ENCODE results near the gene FSCN2.

FSCN2 gene

DNA sequence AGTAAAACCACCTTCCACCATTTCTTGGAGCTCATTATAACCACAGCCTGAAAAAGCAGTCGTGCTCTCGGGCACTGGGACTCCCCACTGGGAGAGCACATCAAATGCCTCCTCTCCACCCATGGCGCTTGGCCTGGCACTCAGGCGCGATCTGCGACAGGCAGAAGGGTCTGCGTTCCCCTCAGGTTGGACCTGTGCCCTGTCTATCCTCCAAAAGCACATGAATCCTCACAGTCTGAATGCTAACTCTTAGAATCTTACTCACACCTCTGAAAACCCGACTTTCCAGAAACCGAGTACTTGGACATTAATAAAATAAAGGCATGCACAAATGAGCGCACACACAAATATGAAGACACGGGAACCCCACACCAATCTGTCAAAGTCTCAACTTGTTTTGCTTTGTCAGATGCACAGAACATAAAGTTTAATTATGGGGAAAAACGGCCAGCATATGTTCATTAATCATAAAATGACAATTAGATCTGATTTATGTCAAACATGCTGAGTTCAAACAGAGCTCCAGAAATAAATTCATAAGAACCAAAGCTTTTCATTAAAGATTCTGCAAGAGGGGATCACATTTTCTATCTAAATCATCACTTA, 44.5 kb downstream of the FSCN2 start:
- Histone ChIP-seq H3K9me3 (no peaks in the 10 kb centered on the region), H3K27me3 (no peaks in the 10 kb centered on the region), H3K4me3 (no peak overlapping the region), H3K27ac (no peak overlapping the region), H3K36me3 (peaks cover 33 to 74% (median 41%) of the 10 kb centered on the region in 3 donors), H3K4me1 (peaks cover under 1 to 40% (median 31%) of the 10 kb centered on the region in 4 donors)
- TF ChIP-seq, protein P1, sequence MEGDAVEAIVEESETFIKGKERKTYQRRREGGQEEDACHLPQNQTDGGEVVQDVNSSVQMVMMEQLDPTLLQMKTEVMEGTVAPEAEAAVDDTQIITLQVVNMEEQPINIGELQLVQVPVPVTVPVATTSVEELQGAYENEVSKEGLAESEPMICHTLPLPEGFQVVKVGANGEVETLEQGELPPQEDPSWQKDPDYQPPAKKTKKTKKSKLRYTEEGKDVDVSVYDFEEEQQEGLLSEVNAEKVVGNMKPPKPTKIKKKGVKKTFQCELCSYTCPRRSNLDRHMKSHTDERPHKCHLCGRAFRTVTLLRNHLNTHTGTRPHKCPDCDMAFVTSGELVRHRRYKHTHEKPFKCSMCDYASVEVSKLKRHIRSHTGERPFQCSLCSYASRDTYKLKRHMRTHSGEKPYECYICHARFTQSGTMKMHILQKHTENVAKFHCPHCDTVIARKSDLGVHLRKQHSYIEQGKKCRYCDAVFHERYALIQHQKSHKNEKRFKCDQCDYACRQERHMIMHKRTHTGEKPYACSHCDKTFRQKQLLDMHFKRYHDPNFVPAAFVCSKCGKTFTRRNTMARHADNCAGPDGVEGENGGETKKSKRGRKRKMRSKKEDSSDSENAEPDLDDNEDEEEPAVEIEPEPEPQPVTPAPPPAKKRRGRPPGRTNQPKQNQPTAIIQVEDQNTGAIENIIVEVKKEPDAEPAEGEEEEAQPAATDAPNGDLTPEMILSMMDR (IDR thresholded peaks at IDR 0.05): no peak
- intact Hi-C loops (cut with DNase I; ENCODE audit: low total_unique reads): no loop called here
- DNase-seq: no peak

DNA sequence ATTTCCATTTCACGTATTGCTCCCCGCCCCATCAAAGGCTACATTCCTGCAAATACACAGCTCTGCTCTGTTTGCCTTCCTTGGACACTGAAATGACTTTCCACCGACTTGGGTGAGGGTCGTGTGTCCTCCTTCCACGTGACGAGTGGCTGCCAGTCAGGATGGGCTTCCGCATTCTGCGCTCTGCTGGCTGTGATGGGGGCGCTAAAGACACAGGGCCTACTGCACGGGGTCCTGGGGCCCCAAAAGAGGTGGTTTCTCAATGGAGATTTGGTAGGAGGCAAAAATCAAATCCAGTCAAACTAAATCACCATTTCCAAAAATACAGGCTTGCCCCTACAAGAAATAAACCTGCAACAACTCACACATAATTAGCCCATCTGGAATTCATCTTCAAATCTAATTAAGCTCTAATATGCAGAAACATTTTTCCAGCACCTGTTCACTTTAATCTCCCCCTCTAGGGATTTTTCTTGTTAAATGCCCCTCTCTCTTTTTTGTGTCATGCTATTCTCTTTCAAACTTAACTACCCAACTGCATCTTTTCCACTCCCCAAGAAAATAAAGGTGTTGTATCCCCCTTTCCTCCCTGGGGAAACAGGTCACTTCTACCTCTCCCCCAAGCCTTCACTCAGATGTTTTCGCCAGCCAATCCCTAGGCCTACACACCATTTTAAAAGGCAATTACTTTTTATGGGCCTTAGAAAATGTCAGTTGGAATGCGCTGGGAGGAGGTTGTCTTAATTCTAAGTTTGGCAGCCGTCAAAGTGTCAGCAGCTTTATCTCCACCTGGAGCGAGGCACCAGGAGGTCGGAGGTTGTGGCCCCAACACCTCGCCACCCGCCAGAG, 45.8 kb downstream of the FSCN2 start:
- DNase-seq: no peak
- Histone ChIP-seq H3K36me3 (peaks cover 28 to 72% (median 32%) of the 10 kb centered on the region in 3 donors), H3K27me3 (no peaks in the 10 kb centered on the region), H3K27ac (no peak overlapping the region), H3K4me3 (no peak overlapping the region), H3K9me3 (no peaks in the 10 kb centered on the region), H3K4me1 (peaks cover 5 to 33% (median 25%) of the 10 kb centered on the region in 4 donors)
- TF ChIP-seq, protein P1 (IDR thresholded peaks at IDR 0.05): no peak
- intact Hi-C loops (cut with DNase I; ENCODE audit: low total_unique reads): no loop called here

DNA sequence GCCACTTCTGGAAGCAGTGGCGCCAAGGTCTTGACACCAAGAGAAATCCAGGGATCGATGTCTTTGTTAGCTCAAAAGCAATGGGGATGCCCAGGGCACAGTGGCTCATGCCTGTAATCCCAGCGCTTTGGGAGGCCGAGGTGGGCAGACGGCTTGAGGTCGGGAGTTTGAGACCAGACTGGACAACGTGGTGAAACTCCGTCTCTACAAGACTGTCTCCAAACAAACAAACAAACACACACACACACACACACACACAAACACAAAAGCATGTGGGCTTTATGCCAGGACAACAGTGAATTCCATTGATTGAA, 46.4 kb downstream of the FSCN2 start:
- H3K27ac ChIP-seq: no peak overlapping the region
- peaks cover 5 to 31% (median 25%) of the 10 kb centered on the region in 4 donors for H3K4me1 ChIP-seq
- peaks cover 22 to 72% (median 28%) of the 10 kb centered on the region in 3 donors for H3K36me3 ChIP-seq
- no peaks in the 10 kb centered on the region for H3K9me3 ChIP-seq
- no peak overlapping the region for H3K4me3 ChIP-seq
- no peak for DNase-seq
- TF ChIP-seq, protein P1 (IDR thresholded peaks at IDR 0.05): no peak
- no peaks in the 10 kb centered on the region for H3K27me3 ChIP-seq
- intact Hi-C loops (cut with DNase I; ENCODE audit: low total_unique reads): no loop called here

DNA sequence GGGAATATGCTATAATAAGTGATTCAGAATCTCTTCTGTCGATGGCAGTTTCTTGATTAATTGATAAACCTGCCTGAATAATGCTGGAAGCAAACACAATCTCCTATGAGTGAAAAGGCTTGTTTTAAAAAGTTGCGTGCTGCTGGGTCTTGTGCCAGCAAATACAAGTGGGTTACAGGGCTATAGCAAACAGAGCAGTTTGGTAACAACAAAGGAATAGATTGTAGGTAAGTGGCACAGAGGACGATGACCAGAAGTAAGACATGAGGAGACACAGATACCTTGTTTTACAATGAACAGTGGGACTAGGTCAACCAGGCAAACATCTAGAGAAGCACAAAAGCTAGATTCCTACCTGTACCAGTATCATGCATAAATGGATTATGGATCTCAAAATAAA, 47.7 kb downstream of the FSCN2 start:
- Histone ChIP-seq H3K27me3 (no peaks in the 10 kb centered on the region), H3K9me3 (no peaks in the 10 kb centered on the region), H3K4me1 (peaks cover 5 to 31% (median 25%) of the 10 kb centered on the region in 4 donors), H3K4me3 (no peak overlapping the region), H3K27ac (peak overlapping the region in 1 of 2 donors; percentile 81), H3K36me3 (peaks cover 11 to 72% (median 20%) of the 10 kb centered on the region in 3 donors)
- TF ChIP-seq, protein P1 (IDR thresholded peaks at IDR 0.05): no peak
- intact Hi-C loops (cut with DNase I; ENCODE audit: low total_unique reads): no loop called here
- DNase-seq: no peak

DNA sequence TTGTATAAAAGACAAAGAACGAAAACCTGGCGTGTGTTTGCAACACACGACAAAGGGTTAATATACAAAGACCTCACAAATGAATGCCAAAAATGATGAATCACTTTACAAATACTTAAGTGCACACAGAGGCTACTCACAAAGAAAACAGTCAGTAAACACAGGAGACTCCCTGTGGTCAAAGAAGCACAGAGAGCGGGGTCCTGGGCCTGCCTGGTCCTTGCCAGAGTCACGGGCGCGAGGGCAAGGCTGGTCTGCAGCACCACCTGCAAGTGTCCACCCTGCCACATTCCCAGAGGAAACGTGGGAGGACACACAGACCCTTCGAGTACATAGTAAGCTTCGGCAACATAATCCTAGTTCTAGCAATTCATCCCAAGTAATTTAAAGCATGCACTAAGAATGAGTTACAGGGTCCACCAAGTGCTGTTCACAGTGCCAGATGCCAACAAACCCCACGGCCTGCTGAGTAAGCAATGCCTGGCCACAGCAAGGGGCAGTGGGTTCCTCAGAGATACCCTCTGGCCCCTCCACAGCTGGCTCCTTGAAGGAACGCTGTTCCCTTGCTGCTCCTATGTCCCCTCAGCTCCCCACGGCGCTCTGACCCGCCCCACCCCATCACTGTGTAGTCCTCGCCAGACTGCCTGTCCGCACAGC, 48.6 kb downstream of the FSCN2 start:
- DNase-seq: no peak
- no peaks in the 10 kb centered on the region for H3K27me3 ChIP-seq
- intact Hi-C loops (cut with DNase I; ENCODE audit: low total_unique reads): no loop called here
- H3K4me3 ChIP-seq: peak overlapping the region; percentile 27 to 28
- H3K27ac ChIP-seq: peak overlapping the region; percentile 70 to 81
- H3K4me1 ChIP-seq: peaks cover 5 to 31% (median 25%) of the 10 kb centered on the region in 4 donors
- no peaks in the 10 kb centered on the region for H3K9me3 ChIP-seq
- TF ChIP-seq, protein P1 (IDR thresholded peaks at IDR 0.05): no peak
- H3K36me3 ChIP-seq: peaks cover 6 to 68% (median 16%) of the 10 kb centered on the region in 3 donors
